ENCODE results near the gene GPR63.

The GPR63 gene

DNA sequence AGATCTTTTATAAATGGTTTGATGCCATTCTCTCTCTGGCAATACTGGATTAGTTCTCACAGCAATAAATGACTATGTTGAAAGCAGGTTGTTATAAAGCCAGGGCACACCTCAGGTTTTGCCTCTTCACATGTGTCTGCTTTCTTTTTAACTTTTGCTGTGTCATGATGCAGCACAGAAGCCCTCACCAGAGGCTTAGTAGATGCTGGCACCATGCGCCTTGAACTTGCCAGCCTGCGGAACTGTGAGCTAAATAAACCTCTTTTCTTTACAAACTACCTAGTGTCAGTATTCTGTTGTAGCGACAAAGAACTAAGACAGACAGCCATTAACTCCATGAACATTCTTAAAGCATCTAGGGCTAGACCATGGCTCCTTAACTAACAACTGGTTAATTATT lies 15.3 kb upstream of the GPR63 start:
- H3K27ac ChIP-seq = no peak overlapping the region
- no peak for TF ChIP-seq CTCF (conservative IDR thresholded peaks at IDR 0.05; ENCODE audit: low read depth)
- POLR2A ChIA-PET (ENCODE audit: low non-redundant PET) = no interaction called here
- no peak for DNase-seq (ENCODE audit: low spot score)
- CTCF ChIA-PET = no interaction called here

- no peak for DNase-seq (ENCODE audit: low spot score)
- ChIA-PET CTCF (no interaction called here), POLR2A (ENCODE audit: low non-redundant PET) (no interaction called here)
- no peak overlapping the region for H3K27ac ChIP-seq
- no peak for TF ChIP-seq CTCF (conservative IDR thresholded peaks at IDR 0.05; ENCODE audit: low read depth)
These were observed 14.6 kb upstream of the GPR63 start for GRCh38 chr6:96851858-96852257.

- H3K27ac ChIP-seq = no peak overlapping the region
- POLR2A ChIA-PET (ENCODE audit: low non-redundant PET) = no interaction called here
- no peak for DNase-seq (ENCODE audit: low spot score)
- CTCF ChIA-PET = interaction anchor here (0.6 kb wide), 1 partner anchor 19 kb away, joined by 3 read pairs; no protein-coding TSS in a partner anchor
- no peak for TF ChIP-seq CTCF (conservative IDR thresholded peaks at IDR 0.05; ENCODE audit: low read depth)
These were observed 12.3 kb upstream of the GPR63 start for GRCh38 chr6:96849615-96850014.

GRCh38 chr6:96844530-96844929 lies 7.3 kb upstream of the GPR63 start:
- CTCF ChIA-PET = no interaction called here
- H3K27ac ChIP-seq = no peak overlapping the region
- no peak for DNase-seq (ENCODE audit: low spot score)
- TF ChIP-seq CTCF (conservative IDR thresholded peaks at IDR 0.05; ENCODE audit: low read depth) = no peak
- POLR2A ChIA-PET (ENCODE audit: low non-redundant PET) = no interaction called here

- no peak overlapping the region for H3K27ac ChIP-seq
- POLR2A ChIA-PET (ENCODE audit: low non-redundant PET) = no interaction called here
- CTCF ChIA-PET = interaction anchor here (0.6 to 0.7 kb wide), 2 partner anchors 319 to 1037 kb away, joined by 3 read pairs; no protein-coding TSS in a partner anchor
- no peak for TF ChIP-seq CTCF (conservative IDR thresholded peaks at IDR 0.05; ENCODE audit: low read depth)
- no peak for DNase-seq (ENCODE audit: low spot score)
These were observed 4.1 kb upstream of the GPR63 start for GRCh38 chr6:96841345-96841744.

DNA sequence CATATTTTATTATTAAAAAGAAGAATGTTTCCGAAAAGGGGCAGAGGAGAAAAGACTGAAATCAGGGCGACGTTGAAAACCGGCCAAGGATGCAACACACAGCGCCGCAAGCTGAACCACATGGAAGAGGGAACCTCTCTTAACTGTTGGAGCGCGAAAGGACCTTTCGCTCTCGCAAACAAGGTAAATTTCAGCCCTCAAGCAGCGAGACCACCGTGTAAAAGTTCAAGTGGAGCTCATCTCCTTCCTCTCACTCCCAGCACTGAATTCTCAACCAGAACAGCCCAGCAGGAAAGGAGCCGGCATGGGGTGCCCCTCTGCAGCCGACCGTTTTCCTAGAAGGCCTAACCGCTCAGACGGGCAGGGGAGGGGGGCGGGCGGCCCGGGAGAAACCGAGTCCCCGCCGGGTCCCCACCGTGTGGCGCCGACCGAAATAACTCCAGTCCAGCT lies 621 bp downstream of the GPR63 start:
- CTCF ChIA-PET = interaction anchor here (0.6 kb wide), 1 partner anchor 301 kb away, joined by 4 read pairs; no protein-coding TSS in a partner anchor
- no peak for DNase-seq (ENCODE audit: low spot score)
- no peak overlapping the region for H3K27ac ChIP-seq
- no peak for TF ChIP-seq CTCF (conservative IDR thresholded peaks at IDR 0.05; ENCODE audit: low read depth)
- POLR2A ChIA-PET (ENCODE audit: low non-redundant PET) = no interaction called here

- DNase-seq (ENCODE audit: low spot score) = no peak
- ChIA-PET CTCF (no interaction called here), POLR2A (ENCODE audit: low non-redundant PET) (no interaction called here)
- no peak overlapping the region for H3K27ac ChIP-seq
- no peak for TF ChIP-seq CTCF (conservative IDR thresholded peaks at IDR 0.05; ENCODE audit: low read depth)
These were observed 3.2 kb downstream of the GPR63 start for GRCh38 chr6:96834070-96834469.

Measured in RWPE1 (cell line).